PC-3 (cell line): Measurements from ENCODE around the gene CDK5RAP3. TPM values are rescaled to one million over a fixed set of nuclear protein-coding genes. Genes with fewer than 3 reads are reported as not detected.

Experiments used
- ATAC-seq: fragments of 200-7000 bp; cut with Tn5 transposase; 2 replicates; pipeline ENCODE4 v1.9.1; 2020; ENCODE audit warnings: mild to moderate bottlenecking, moderate library complexity
- BruUV-seq: library from RNA; stranded (reverse); fragments of 400-500 nt; replicated peaks from 2 replicates; lab custom pipeline; 2021; lab: Mats Ljungman, UMichigan
- CTCF ChIA-PET: fragments of 300-600 bp; sonication (Branson Sonifier 250); formaldehyde crosslinking; loops from one replicate; lab custom pipeline; 2022; ENCODE audit warnings: antibody characterized with exemption; lab: Charles Lee
- POLR2A ChIA-PET: fragments of 300-600 bp; sonication (Branson Sonifier 250); formaldehyde crosslinking; loops from one replicate; lab custom pipeline; 2022; ENCODE audit warnings: antibody characterized with exemption; ENCODE audit not compliant: unreplicated experiment; lab: Charles Lee
- DNase-seq: peaks from one replicate; pipeline ENCODE4 v3.0.0-alpha.2; 2015
- H2AFZ ChIP-seq: fragments of 300-600 bp; sonication (generic); 2 replicates; pipeline ENCODE4 v1.6.0; 2016; ENCODE audit warnings: antibody characterized with exemption, low read length
- H3F3A ChIP-seq: fragments of 300-600 bp; sonication (generic); one replicate; pipeline ENCODE4 v1.6.0; 2017; ENCODE audit warnings: antibody characterized with exemption, low read length, control low read depth, mild to moderate bottlenecking; ENCODE audit not compliant: unreplicated experiment
- H3K27ac ChIP-seq: fragments of 300-600 bp; sonication (generic); 2 replicates; pipeline ENCODE4 v1.5.1; 2016; ENCODE audit warnings: mild to moderate bottlenecking, low read length
- H3K27me3 ChIP-seq: fragments of 300-600 bp; sonication (generic); 2 replicates; pipeline ENCODE4 v1.6.1; 2016; ENCODE audit warnings: low read length, mixed read lengths
- H3K36me3 ChIP-seq: fragments of 300-600 bp; sonication (generic); 2 replicates; pipeline ENCODE4 v1.6.1; 2016; ENCODE audit warnings: low read depth, mixed run types, low read length, mixed read lengths
- H3K4me1 ChIP-seq: fragments of 300-600 bp; sonication (generic); 2 replicates; pipeline ENCODE4 v1.5.1; 2016; ENCODE audit warnings: low read length; ENCODE audit not compliant: insufficient read depth
- H3K4me2 ChIP-seq: fragments of 300-600 bp; sonication (generic); 2 replicates; pipeline ENCODE4 v1.6.0; 2016; ENCODE audit warnings: low read length
- H3K4me3 ChIP-seq: fragments of 300-600 bp; sonication (generic); 2 replicates; pipeline ENCODE4 v1.5.1; 2016; ENCODE audit warnings: mild to moderate bottlenecking, low read length, mixed read lengths
- H3K79me2 ChIP-seq: fragments of 300-600 bp; sonication (generic); 2 replicates; pipeline ENCODE4 v1.6.1; 2017; ENCODE audit warnings: low read length, mixed read lengths
- H3K9ac ChIP-seq: fragments of 300-600 bp; sonication (generic); 2 replicates; pipeline ENCODE4 v1.6.0; 2016; ENCODE audit warnings: mild to moderate bottlenecking, low read length
- H3K9me2 ChIP-seq: fragments of 300-600 bp; sonication (generic); replicated peaks from 2 replicates; pipeline ENCODE4 v1.6.1; 2016; ENCODE audit warnings: mixed run types, low read length, mixed read lengths
- H3K9me3 ChIP-seq: fragments of 300-600 bp; sonication (generic); 2 replicates; pipeline ENCODE4 v1.6.1; 2016; ENCODE audit warnings: low read length, mixed read lengths
- H4K20me1 ChIP-seq: fragments of 300-600 bp; sonication (generic); 2 replicates; pipeline ENCODE4 v1.6.1; 2016; ENCODE audit warnings: low read length, mixed read lengths
- EZH2 ChIP-seq: fragments of 300-600 bp; sonication (generic); IDR thresholded peaks from one replicate; pipeline ENCODE4 v1.6.1; 2017; ENCODE audit warnings: antibody characterized with exemption, mild to moderate bottlenecking, low read length; ENCODE audit not compliant: unreplicated experiment
- EZH2phosphoT487 ChIP-seq: fragments of 300-600 bp; sonication (generic); IDR thresholded peaks from 2 replicates; pipeline ENCODE4 v1.6.1; 2018; ENCODE audit warnings: mild to moderate bottlenecking, antibody characterized with exemption, low read length, borderline replicate concordance
- intact Hi-C: fragments of 100-400 bp; cut with micrococcal nuclease; formaldehyde crosslinking; loops from 2 replicates; pipeline ENCODE4 v1.9.0; 2023
- total RNA-seq: library from RNA; depleted of rRNA; stranded (reverse); fragments of >200 nt; gene quantifications from 2 replicates; pipeline ENCODE4 v1.2.3, GENCODE V29; 2014
- TF ChIP-seq, protein P1 (sequence below): fragments of 300-600 bp; sonication (generic); conservative IDR thresholded peaks from 2 replicates; pipeline ENCODE4 v1.5.1; 2017; ENCODE audit warnings: antibody characterized with exemption, low read depth, mild to moderate bottlenecking, low read length

CDK5RAP3 gene
- total RNA-seq, 1 experiment from 2014 or later: 193 TPM

DNA sequence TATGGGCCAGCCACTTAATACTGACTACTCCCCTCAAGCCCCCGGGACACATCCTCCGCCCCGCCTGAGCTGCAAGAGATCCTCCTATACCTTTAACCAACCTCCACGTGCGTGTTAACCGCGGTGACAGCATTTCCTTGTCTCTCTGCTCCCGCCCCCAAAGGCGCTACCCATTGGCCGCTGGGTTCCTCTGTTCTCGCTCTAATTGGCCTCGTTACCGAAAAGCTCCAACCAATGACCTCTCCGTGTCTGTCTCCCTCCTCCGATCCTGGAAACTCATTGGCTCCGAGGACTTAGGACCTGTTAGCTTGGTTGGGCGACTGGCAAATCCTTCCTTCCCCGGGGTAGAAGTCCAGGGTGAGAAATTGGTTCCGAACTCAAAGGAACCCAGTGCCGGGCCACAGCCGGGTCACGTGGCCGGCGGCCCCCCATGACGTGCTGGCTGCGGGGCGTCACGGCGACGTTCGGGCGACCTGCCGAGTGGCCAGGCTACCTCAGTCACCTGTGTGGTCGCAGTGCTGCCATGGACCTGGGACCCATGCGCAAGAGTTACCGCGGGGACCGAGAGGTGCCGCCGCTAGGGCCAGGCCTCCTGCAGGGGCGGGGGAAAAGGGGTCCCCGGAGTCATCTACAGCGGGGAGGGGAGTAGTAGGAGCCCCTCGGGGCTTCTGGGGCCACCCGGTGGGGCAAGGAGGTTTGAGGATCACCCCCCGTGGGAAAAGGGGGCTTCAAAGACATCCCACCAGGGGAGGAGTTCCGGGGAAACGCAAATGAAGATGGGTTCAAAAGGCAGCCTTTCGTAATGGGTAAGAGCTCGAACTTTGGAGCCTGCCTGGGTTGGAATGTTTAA is 29.4 kb upstream of the CDK5RAP3 start, which contains the start of gene PNPO:
PNPO (plus strand) TSS at position 326 of the 850 bp plus-strand sequence; CDS start at position 431, 105 bp downstream.
- Histone ChIP-seq H3K9me2 (no peaks in the 10 kb centered on the region), H3K79me2 (peaks cover 26% of the 10 kb centered on the region), H3K4me3 (peak within 1 kb of the TSS; percentile 77), H3K4me2 (peak within 1 kb of the TSS; percentile 91), H3K9ac (peak within 1 kb of the TSS; percentile 86), H3F3A (no peaks in the 10 kb centered on the region), H3K27me3 (no peaks in the 10 kb centered on the region), H3K4me1 (peaks cover 24% of the 10 kb centered on the region), H4K20me1 (no peaks in the 10 kb centered on the region), H3K9me3 (no peaks in the 10 kb centered on the region), H3K27ac (peak within 1 kb of the TSS; percentile 24; the same call in 1 of the 2 replicates), H2AFZ (peak within 1 kb of the TSS; percentile 80), H3K36me3 (peaks cover 7% of the 10 kb centered on the region)
- peak; percentile 98 for ATAC-seq
- ChIA-PET CTCF (interaction anchor here (0.6 to 3.4 kb wide), 7 partner anchors 8 to 101 kb away, joined by 3 to 19 read pairs (median 3); partner anchors contain the start of genes CDK5RAP3, SCRN2 and SP6), POLR2A (interaction anchor here (0.6 to 1.0 kb wide), 8 partner anchors 27 to 1750 kb away, joined by 3 to 20 read pairs (median 6); partner anchors contain the start of genes CDK5RAP3 and SP2)
- intact Hi-C loops: loop anchor here (2.0 kb wide), 2 partner anchors 29 to 45 kb away; partner anchors contain the start of genes CDK5RAP3 and SP2
- TF ChIP-seq EZH2phosphoT487: no peak
- TF ChIP-seq EZH2: no peak
- TF ChIP-seq, protein P1, sequence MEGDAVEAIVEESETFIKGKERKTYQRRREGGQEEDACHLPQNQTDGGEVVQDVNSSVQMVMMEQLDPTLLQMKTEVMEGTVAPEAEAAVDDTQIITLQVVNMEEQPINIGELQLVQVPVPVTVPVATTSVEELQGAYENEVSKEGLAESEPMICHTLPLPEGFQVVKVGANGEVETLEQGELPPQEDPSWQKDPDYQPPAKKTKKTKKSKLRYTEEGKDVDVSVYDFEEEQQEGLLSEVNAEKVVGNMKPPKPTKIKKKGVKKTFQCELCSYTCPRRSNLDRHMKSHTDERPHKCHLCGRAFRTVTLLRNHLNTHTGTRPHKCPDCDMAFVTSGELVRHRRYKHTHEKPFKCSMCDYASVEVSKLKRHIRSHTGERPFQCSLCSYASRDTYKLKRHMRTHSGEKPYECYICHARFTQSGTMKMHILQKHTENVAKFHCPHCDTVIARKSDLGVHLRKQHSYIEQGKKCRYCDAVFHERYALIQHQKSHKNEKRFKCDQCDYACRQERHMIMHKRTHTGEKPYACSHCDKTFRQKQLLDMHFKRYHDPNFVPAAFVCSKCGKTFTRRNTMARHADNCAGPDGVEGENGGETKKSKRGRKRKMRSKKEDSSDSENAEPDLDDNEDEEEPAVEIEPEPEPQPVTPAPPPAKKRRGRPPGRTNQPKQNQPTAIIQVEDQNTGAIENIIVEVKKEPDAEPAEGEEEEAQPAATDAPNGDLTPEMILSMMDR: no peak; the same call in 1 of the 2 replicates
- DNase-seq: peak; percentile 100
- TSS peak; percentile 57 for BruUV-seq

DNA sequence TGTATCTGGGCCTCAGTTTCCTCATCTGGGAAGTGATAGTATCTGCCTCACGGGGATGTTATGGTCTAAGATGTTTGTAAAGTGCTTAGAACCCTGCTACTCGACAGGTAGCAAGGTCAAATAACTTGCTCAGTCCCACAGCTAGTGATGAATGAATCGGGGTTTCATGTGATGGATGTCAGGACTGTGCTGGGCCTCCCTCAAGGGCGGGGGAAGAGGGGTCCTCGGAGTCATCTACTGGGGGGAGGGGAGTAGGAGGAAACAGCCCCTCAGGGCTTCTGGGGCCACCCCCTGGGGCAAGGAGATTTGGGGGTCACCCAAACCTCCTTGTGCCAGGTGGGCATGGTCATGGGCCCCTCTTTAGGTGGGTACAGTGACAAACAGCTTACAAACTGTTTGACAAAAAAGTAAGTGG is 28.8 kb upstream of the CDK5RAP3 start:
- peaks cover 26% of the 10 kb centered on the region for H3K79me2 ChIP-seq
- H3K4me3 ChIP-seq: peak overlapping the region; percentile 77
- POLR2A ChIA-PET: interaction anchor here (0.6 kb wide), 1 partner anchor 52 kb away, joined by 7 read pairs; no protein-coding TSS in a partner anchor
- no peaks in the 10 kb centered on the region for H4K20me1 ChIP-seq
- no peaks in the 10 kb centered on the region for H3F3A ChIP-seq
- peaks cover 25% of the 10 kb centered on the region for H3K4me1 ChIP-seq
- no peaks in the 10 kb centered on the region for H3K9me3 ChIP-seq
- no TSS peak for BruUV-seq
- TF ChIP-seq, protein P1: no peak
- TF ChIP-seq EZH2: no peak
- no peak for TF ChIP-seq EZH2phosphoT487
- H3K9me2 ChIP-seq: no peaks in the 10 kb centered on the region
- no peak for ATAC-seq
- intact Hi-C loops: no loop called here
- peak overlapping the region; percentile 80 for H2AFZ ChIP-seq
- no peak for DNase-seq
- no peaks in the 10 kb centered on the region for H3K27me3 ChIP-seq
- peak overlapping the region; percentile 24; the same call in 1 of the 2 replicates for H3K27ac ChIP-seq
- H3K9ac ChIP-seq: peak overlapping the region; percentile 86
- CTCF ChIA-PET: interaction anchor here (0.5 to 3.4 kb wide), 3 partner anchors 29 to 1032 kb away, joined by 4 to 19 read pairs (median 4); partner anchors contain the start of gene CDK5RAP3
- H3K36me3 ChIP-seq: peaks cover 11% of the 10 kb centered on the region
- H3K4me2 ChIP-seq: peak overlapping the region; percentile 91
